T follicular helper cell (primary cell): Measurements from ENCODE around the gene CHRDL1.
"Not testable (repeated sequence)": the region's sequence is repeated elsewhere in the genome, so short reads cannot be mapped to it uniquely, and the experiment has no call there.

Experiments used
- DNase-seq: peaks from one replicate; pipeline ENCODE4 v3.0.0-alpha.2; 2020; ENCODE audit warnings: low read depth
- total RNA-seq, 2 experiments: gene quantifications; one replicate each; lab custom pipeline; 2026; lab: John Stamatoyannopoulos, UW

Gene CHRDL1, protein sequence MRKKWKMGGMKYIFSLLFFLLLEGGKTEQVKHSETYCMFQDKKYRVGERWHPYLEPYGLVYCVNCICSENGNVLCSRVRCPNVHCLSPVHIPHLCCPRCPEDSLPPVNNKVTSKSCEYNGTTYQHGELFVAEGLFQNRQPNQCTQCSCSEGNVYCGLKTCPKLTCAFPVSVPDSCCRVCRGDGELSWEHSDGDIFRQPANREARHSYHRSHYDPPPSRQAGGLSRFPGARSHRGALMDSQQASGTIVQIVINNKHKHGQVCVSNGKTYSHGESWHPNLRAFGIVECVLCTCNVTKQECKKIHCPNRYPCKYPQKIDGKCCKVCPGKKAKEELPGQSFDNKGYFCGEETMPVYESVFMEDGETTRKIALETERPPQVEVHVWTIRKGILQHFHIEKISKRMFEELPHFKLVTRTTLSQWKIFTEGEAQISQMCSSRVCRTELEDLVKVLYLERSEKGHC
- 0 reads per million in 2 experiments for total RNA-seq

DNA sequence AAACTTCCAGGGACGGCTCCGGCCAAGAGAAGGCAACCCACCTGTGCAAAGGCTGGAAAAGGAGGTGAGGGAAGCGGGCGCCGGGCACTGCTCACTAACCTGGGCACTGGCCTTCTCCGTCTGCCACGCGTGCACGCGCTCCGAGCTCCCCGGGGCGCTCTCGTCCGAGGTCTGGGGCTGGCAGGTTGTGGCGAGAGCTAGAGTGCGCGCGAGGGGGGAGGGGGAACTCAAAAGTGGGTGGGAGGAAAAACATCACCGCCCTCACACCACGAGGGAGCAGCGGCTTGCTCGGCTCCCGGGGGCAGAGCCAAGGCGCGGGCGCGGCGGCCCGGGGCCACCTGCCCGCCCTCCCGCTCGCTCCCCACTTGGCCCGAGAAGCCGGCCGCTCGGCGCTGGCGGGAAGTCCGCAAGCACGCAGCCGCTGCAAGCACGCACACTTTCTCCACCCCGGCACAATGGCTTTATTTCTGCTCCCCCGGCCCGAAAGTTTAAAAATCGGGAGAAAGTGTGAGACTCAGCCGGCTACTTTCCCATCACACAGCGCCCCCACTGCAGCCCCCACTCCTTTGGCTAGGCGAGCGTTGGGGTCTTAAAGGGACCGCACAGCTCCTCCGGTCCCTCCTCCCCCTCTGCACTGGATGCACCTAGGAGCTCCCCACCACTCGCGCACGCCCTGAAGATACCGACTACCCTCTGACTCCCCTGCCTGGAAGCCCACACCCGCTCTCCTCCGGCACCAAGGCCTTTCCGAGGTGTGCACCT is at the start of gene CHRDL1:
CHRDL1 (minus strand) TSS at position 173 of the 762 bp plus-strand sequence. CDS start 3,636 bp downstream, outside the sequence.
- DNase-seq: no peak

DNA sequence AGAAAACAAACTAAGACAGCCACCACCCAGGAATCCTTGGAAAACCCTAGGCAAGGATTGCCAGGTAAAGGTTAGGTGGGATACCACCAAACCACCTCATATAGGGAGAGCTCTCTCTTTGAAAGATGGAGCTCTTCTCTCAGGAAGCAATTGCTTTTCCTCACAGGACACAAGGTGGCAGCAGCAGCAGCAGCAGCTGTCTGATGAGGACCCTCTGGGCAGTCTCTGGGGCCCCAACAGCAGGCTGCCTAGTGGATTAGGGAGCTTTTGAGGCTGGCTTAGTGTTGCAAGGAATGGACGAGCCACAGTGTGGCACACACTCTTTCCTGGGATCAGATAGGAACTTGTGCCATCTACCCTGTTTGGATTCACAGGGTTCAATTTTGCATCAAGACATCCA is 41.4 kb upstream of the CHRDL1 start:
- DNase-seq: no peak

DNA sequence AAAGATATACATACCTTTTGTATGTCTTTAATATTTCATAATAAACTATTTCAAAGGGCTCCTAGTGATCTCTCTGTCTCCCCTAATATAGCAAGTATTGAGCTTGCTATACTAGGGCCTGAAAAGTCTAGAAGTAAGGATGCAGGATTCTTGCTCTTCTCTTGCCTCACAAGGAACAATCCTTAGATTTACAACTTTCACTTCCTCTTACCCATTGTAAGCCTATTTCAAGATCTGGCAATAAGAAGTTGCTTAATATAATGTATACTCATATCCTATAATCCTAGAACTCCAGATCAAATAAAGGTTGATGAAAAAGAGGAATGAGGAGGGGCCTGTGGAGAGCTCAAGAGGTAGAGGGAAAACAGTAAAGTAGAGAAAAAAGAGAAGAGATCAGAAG is 40.8 kb upstream of the CHRDL1 start:
- no peak for DNase-seq

DNA sequence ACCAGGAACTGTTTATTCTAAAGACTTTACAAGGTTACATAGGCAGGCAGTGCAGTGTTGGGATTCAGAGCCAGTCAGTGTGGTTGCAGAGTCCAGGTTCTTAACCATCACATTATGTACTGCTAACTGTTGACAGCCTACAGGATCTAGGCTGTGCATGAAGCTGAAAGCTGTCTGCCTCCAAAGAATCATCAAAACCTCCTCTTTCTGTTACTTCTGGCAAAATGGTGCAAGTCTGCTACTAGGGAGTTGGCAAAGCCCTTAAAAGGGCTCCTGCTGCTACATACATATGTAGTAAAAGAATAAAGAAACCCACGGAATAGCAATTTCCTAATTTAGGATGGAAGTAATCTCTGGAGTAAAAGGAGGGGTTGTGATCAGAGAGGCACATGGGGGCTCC is 40.4 kb upstream of the CHRDL1 start:
- no peak for DNase-seq

GRCh38 chrX:110825972-110826371 is 30.4 kb upstream of the CHRDL1 start:
- no peak for DNase-seq

- DNase-seq: not testable (repeated sequence)
Measured at GRCh38 chrX:110816543-110816942, 20.9 kb upstream of the CHRDL1 start.

DNA sequence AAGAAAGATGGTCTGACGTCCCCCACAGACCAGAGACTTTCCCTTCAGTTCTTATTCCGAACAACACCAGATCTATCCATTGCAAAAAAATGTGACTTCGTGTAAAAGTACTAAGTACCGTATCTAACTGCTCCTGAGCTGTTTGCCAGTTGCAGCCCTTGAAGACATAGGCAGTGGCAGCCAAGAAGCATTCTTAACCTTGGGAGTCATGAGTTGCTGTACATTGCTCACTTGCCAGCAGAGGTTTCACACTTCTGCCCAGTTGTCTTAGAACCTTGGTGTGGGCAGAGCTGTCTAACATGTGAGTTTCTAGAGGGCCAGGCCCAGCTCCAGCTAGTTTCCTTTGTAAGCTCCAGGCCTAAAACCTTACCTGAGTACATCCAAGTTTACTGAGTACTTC is 10.5 kb upstream of the CHRDL1 start:
- DNase-seq: no peak

DNA sequence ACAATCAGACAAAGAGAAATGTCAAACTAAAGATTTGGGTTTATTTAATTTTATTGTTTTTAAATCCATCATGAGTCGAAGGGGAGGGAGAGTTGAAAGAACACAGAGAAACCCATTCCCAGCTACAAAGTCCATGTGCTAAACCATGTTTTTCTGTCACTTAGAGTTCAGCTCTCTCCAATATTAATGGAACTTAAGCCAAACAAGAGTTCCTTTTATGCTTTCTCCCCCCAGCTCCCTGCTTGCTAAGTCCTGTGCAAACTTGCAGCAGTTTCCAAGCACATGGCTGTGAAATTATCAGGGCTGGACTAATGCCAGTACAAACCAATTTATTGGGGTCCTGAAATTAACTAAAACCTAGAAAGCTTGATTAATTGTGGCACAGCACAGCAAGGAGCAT is 9.7 kb upstream of the CHRDL1 start:
- DNase-seq: no peak

DNA sequence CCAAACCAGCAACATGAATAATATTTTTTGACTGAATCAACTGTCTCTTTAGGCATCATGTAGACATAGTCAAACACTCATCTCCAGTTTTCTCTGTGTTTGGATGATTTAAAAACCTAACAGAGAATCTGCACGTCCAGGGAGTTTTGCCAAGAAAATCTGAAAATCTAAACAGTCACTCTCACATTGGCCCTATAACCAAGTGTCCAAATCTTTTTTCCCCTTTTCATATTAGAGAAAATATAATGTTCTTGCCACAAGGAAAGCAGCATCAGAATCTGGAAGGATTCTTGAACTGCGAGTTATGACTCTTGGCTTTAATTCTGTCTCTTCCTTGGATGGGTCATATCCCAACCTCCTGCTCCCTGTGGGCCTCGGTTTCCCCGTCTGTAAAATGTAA is 8.8 kb upstream of the CHRDL1 start:
- no peak for DNase-seq

DNA sequence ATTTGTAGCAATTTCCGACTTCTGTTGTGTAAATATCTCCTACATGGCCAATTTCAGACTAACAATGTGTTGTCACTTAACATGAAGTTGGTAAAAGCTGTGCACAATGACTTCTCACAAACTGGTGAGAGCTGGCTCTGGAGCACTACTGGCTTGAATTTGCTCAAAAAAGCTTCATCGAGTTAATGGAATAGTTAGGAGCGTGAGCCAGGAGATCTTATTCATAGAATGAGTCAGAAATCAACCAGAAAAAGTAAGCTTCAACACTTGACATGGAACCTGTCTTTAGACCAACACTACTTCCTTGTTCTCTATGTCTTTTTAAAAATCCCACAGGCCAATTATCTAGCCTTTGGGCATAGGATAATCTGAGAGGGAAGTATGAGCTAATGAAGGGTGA is 7.9 kb upstream of the CHRDL1 start:
- no peak for DNase-seq

- no peak for DNase-seq
Measured at GRCh38 chrX:110796407-110796697, 735 bp upstream of the CHRDL1 start.

GRCh38 chrX:110794601-110795000 is 1.0 kb downstream of the CHRDL1 start:
- no peak for DNase-seq

GRCh38 chrX:110791071-110791470 is 4.5 kb downstream of the CHRDL1 start:
- DNase-seq: no peak

DNA sequence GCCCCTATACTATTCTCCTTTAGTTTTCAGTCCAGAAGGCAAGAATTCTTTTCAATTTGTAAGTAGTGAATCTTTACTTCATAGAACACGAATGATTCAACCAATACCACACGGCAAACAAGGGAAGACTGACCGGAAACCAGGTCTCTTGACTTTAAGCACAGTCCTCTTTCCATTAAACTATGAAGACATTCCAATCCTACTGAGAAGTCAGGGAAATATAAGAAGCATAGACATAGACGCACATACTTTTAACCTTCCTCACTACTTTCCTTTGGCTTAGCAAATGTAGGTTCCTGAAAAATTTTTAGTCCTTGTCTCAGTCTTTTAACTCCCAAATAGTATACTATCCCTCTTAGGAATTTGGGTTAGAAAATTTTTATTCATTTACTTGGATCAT is 9.1 kb downstream of the CHRDL1 start:
- no peak for DNase-seq

DNA sequence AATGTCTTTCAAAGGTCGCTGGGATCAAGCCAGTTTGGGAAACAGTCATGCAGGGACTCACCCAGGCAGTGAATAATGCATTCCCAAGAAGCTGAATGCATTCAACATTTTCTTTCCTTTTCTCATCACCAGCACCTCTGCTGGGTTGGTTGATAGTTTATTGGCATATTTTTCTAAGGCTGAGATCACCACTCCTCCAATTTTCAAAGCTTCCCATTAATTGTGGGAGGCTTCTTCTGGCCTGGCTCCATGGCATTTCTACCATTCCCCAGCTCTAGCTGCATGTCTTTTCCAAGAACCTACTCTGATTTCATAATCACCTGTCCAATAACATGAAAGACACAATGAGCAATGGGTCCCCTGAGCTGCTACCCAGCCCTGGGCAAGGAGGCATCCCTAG is 35.8 kb downstream of the CHRDL1 start:
- no peak for DNase-seq

DNA sequence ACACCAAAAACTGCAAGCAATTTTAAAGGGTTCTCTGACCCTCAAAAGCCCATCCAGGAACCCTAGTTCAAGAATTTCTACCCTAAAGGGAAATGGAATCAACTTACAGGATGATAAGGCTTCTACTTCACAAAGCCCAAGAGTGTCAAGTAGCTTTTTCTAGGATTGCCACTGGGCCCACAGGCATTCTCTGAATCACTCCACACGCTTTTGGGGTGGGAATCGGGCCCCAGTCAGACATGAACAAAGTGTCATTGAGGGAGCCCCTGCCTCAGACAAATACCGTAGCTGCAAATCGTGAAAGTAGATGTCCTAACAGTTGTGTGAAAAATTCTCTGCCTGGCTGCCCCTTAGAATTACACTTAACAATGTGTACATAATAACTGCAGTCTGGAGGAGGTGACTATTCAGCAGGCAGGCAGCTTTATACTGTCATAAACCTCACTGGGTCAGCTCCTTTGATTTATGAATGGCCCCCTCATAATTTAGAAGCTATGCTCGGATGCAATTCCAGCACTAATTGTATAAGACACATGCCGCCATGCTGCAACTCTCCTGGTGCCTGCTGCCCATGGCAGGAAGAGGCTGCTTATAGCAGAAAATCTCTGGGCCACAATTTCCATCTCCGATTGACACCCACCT is 36.7 kb downstream of the CHRDL1 start:
- DNase-seq: no peak

DNA sequence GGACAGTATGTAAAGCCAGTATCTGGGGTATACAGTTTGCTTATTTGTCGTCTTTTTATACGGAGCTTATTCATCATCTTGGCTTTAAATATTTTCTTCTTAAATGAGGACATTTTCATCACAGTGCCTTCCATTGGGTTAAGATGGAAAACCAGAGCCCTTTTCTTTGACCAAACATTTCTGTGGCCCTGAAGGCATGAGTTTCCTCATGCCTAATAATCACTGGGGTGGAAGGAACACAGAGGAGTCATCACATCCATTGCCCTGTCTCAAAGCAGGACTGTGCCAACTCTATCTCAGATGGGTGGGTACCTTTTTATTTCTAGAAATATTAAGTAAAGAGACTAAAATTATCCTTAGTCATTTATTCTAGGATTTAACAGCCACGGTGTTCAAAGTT is 40.0 kb downstream of the CHRDL1 start:
- DNase-seq: no peak

GRCh38 chrX:110755061-110755460 is 40.6 kb downstream of the CHRDL1 start:
- no peak for DNase-seq

GRCh38 chrX:110750526-110751189 is 45.0 kb downstream of the CHRDL1 start:
- no peak for DNase-seq

DNA sequence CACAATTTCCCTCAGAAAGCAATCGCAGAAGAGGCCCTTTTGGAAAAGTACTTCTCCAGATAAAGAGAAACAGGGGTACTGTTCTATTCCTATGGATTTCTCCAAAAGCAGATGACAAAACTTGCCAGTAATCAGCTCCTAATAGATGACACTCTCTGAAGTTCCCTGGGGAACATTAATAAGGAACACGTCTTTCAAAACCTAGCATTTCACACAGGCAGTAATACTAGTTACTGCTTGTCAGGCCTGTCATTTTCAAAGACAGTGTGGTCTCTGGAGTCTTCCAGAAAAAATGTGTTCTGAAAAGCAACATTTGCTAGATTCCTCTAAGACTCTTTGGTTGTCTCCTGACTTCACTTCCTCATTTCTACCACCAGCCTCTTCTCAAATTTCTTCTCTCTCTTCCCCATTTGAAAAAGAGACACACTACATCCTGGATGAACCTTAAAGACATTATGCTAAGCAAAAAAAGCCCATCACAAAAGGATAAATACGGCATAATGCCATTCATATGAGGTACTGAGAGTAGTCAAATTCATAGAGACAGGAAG is 47.3 kb downstream of the CHRDL1 start:
- DNase-seq: no peak

GRCh38 chrX:110746014-110746413 is 49.6 kb downstream of the CHRDL1 start:
- DNase-seq: no peak

GRCh38 chrX:110745288-110745687 is 50.3 kb downstream of the CHRDL1 start:
- DNase-seq: no peak
